Limb (tissue), 2 donors: Measurements from ENCODE around the gene ADAMTSL1.

ENCODE experiments used
- DNase-seq, 2 donors: peaks; one replicate each; pipeline ENCODE4 v3.0.0-alpha.2; 2016; ENCODE audit errors: extremely low spot score in 2 of 2

Gene ADAMTSL1

DNA sequence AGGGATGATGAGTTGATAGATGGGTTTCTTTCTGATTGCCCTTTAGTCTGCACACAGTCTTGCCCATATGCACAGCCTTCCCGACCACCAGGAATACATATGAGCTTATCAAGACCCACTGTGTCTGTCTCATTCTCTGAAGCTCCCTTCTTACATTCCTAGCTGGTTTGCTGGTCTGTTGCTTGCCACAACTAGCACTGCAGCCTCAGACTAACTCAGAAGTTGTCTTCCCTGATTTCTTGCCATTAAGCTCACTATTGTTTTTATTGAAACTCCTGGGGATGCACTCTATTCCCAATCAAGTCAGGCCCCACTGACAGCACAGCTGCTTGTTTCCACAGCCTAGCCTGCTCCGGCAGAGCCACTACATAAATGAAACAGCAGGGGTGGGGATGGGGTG lies 461.6 kb downstream of the ADAMTSL1 start:
- DNase-seq: no peak

DNA sequence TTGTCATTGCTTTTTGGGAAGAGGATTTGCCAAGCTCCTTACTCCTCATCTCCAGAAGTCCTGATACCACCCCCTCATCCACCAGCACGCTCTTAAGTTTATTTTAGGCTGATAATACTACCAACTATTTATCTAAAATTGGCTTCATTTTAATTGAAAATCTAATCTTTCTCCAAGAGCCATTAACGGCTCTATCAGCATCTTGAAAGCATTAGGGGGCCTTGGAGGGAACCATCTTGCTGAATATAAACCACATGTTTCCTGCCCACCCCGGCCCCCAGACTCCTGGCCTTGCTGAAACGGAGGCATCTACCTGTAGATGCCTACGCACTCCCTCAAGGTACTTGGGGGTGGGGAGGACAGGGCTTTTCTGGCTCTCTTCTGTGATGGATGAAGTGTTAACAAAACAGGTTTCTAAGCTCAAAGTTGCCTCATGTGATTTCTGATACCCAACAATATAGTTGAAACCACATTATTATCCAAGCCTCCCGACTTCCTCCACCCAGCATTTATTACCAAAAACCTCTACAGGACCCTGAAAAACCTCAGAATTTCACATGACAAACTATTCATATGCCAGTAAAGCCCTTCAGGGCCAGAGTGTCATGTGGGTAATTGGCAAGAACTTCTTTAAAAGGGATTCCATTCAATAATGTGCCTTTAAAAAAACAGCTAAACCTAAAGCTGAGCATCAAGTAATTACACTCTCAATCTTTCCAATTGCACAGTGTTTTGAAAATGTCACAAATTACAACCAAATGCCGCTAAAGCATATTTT lies 462.3 kb downstream of the ADAMTSL1 start:
- no peak for DNase-seq

- no peak for DNase-seq
Observed at GRCh38 chr9:18939943-18940342, 466.0 kb downstream of the ADAMTSL1 start.

GRCh38 chr9:18941060-18941740 lies 467.2 kb downstream of the ADAMTSL1 start:
- no peak for DNase-seq

DNA sequence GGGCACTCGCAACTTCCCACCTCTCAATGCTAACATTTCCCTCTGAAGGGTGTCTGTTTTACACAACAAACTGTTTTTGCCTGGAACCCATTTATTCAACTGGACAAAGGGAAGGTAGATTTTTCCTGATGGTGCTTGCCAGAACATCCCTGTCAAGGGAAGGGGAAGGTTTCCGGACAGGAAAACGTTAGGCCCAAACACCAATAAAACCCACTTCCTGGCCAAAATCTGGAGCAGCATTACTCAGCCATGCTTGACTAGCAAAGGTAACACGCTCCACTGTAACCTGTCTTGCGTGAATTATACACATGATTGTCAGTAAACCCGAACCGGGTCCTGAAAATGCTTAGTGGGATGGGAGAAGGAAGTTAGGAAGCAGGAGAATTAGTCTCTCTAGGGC lies 468.8 kb downstream of the ADAMTSL1 start:
- DNase-seq: no peak

DNA sequence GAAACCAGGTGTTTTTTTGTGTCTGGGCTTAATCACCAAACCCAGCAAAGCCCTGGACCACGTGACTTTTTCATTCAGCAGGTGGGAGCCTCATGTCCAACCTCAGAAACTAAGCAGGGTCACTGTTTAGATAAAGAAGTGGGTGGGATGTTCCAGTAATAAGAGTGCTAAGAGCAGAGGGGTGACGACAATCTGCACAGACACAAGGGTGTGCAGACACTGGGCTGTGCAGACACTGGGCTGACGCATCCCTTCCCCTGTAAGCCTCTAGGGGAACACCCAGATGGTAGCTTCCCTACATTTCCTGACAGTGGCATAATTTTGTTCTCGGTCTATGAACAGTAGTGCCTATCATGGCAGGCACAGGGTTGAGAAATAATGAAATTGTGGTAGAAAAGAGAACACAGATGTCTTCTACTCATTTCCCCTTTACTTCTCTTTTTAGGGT lies 474.0 kb downstream of the ADAMTSL1 start:
- no peak for DNase-seq

DNA sequence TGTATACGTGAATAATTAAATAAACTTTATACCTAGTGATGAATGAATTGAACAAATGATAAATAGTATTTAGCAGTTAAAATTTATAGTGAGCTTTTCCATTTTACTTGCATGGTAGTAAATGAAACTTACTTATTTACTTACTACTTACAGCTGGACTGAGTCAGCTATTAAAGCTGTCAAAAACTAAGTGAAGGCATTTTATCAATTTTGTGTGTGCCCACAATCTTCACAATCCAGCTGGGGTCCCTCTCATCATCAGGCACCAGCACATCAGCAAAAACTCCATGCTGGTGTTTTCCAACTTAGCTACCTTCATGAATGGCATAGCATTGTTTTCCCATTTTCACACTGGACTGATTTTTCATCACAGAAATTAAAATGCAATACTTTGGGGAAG lies 478.0 kb downstream of the ADAMTSL1 start:
- no peak for DNase-seq

- no peak for DNase-seq
Observed at GRCh38 chr9:18955626-18956025, 481.7 kb downstream of the ADAMTSL1 start.
